Transverse colon (tissue), 4 donors: ENCODE data around the gene RPL29. TPM values are rescaled to one million over a fixed set of nuclear protein-coding genes. Genes with fewer than 3 reads are reported as not detected.

Experiments used
- DNase-seq: peaks from one replicate; pipeline ENCODE4 v3.0.0-alpha.2; 2019
- H3K27ac ChIP-seq, 4 donors: fragments of 200-600 bp; sonication (generic); 2 replicates each; pipeline ENCODE4 v1.5.1; 2016 to 2018; ENCODE audit warnings: inconsistent platforms in 4 of 4
- H3K27me3 ChIP-seq: fragments of 200-600 bp; sonication (generic); 2 replicates; pipeline ENCODE4 v1.5.1; 2017; ENCODE audit warnings: inconsistent platforms
- H3K36me3 ChIP-seq, 4 donors: fragments of 200-600 bp; sonication (generic); 2 replicates each; pipeline ENCODE4 v1.5.1; 2017 to 2019; ENCODE audit warnings: inconsistent platforms in 4 of 4
- H3K4me1 ChIP-seq, 4 donors: fragments of 200-600 bp; sonication (generic); 2 replicates each; pipeline ENCODE4 v1.5.1; 2017 to 2020; ENCODE audit warnings: inconsistent platforms in 4 of 4
- H3K4me3 ChIP-seq, 4 donors: fragments of 200-600 bp; sonication (generic); 1 replicate in 1 of 4; 2 replicates in 3 of 4; pipeline versions ENCODE4 v1.5.1 to v1.6.1; 2017 to 2019; ENCODE audit warnings: inconsistent platforms in 4 of 4
- H3K9me3 ChIP-seq, 2 donors: fragments of 200-600 bp; sonication (generic); 2 replicates each; pipeline ENCODE4 v1.5.1; 2017 to 2019; ENCODE audit warnings: inconsistent platforms in 2 of 2
- CTCF ChIP-seq, 5 experiments: fragments of 200-600 bp in 3 of 5; fragments of 450-650 bp in 2 of 5; sonication (generic) in 3 of 5; IDR thresholded peaks; 1 replicate in 2 of 5; 2 replicates in 3 of 5; pipeline ENCODE4 v1.5.1; 2016 to 2017; ENCODE audit warnings: antibody characterized with exemption in 5 of 5, inconsistent platforms in 3 of 5, mild to moderate bottlenecking in 2 of 5, moderate library complexity in 1 of 5
- EP300 ChIP-seq: sonication (generic); formaldehyde crosslinking; IDR thresholded peaks from one replicate; pipeline ENCODE4 v1.6.1; 2017; ENCODE audit warnings: antibody characterized with exemption, low read depth
- POLR2A ChIP-seq: fragments of 450-650 bp; IDR thresholded peaks from one replicate; pipeline ENCODE4 v1.6.1; 2016; ENCODE audit warnings: antibody characterized with exemption, mild to moderate bottlenecking, moderate library complexity
- POLR2AphosphoS5 ChIP-seq, 3 donors: sonication (generic); formaldehyde crosslinking; IDR thresholded peaks; one replicate each; pipeline ENCODE4 v1.6.1; 2016; ENCODE audit warnings: antibody characterized with exemption in 3 of 3
- WGBS, 2 donors: methylation state at CpG; one replicate each; pipeline ENCODE4 v1.1.5; 2018; ENCODE audit warnings: low coverage in 1 of 2; 5-methylcytosine and 5-hydroxymethylcytosine counted together
- in situ Hi-C, 4 donors: fragments of 200-750 bp; cut with MboI; loops; one replicate each; pipeline versions ENCODE4 v1.15.0 to v1.15.1; 2017; ENCODE audit warnings: low sequenced_read_pairs in 3 of 4, low pct_ligation_motif_present in 1 of 4, low pct_unique_long_range_greater_than_20kb in 1 of 4
- intact Hi-C: fragments of 100-400 bp; cut with DNase I; formaldehyde crosslinking; loops from one replicate; pipeline ENCODE4 v1.15.1; 2023; ENCODE audit warnings: low total_unique reads
- total RNA-seq, 4 donors: library from RNA; depleted of rRNA; stranded (reverse); fragments of >200 nt; gene quantifications; one replicate each; pipeline ENCODE4 v1.1.0, GENCODE V29; 2016

The RPL29 gene
- total RNA-seq, 4 donors from 2014 or later, result 366 to 1,281 (median 746) TPM

GRCh38 chr3:51950899-51951298 is 44.8 kb downstream of the RPL29 start:
- no peak overlapping the region for H3K4me3 ChIP-seq
- H3K36me3 ChIP-seq, result no peaks in the 10 kb centered on the region
- intact Hi-C loops, result no loop called here
- H3K9me3 ChIP-seq, result no peaks in the 10 kb centered on the region
- DNase-seq, result no peak
- peaks cover 0 to 8% (median 2%) of the 10 kb centered on the region in 4 donors for H3K4me1 ChIP-seq
- 100% methylated on average over 1 to 2 of the region's 2 CpGs for WGBS, 2 donors
- no peak overlapping the region for H3K27ac ChIP-seq
- TF ChIP-seq EP300 (no peak), CTCF (IDR thresholded peaks at IDR 0.05) (no peak), POLR2AphosphoS5 (IDR thresholded peaks at IDR 0.05) (no peak), POLR2A (no peak)
- H3K27me3 ChIP-seq, result peaks cover 12% of the 10 kb centered on the region
- in situ Hi-C loops, result no loop called here

GRCh38 chr3:51949121-51949520 is 46.6 kb downstream of the RPL29 start:
- intact Hi-C loops, result loop anchor here (5.0 kb wide), 1 partner anchor 1863 kb away; no protein-coding TSS in a partner anchor
- Histone ChIP-seq H3K27me3 (no peaks in the 10 kb centered on the region), H3K36me3 (no peaks in the 10 kb centered on the region), H3K27ac (no peak overlapping the region), H3K4me1 (no peaks in the 10 kb centered on the region), H3K4me3 (no peak overlapping the region), H3K9me3 (no peaks in the 10 kb centered on the region)
- 97% methylated on average over 5 of the region's 5 CpGs; no CpG with 5 or more reads in 1 of the 2 donors for WGBS, 2 donors
- TF ChIP-seq EP300 (no peak), CTCF (IDR thresholded peaks at IDR 0.05) (no peak), POLR2A (no peak), POLR2AphosphoS5 (IDR thresholded peaks at IDR 0.05) (no peak)
- in situ Hi-C loops, result no loop called here
- DNase-seq, result no peak

GRCh38 chr3:51948016-51948580 is 47.6 kb downstream of the RPL29 start:
- Histone ChIP-seq H3K27me3 (no peaks in the 10 kb centered on the region), H3K9me3 (no peaks in the 10 kb centered on the region), H3K27ac (no peak overlapping the region), H3K4me3 (no peak overlapping the region), H3K36me3 (no peaks in the 10 kb centered on the region), H3K4me1 (peaks cover 0 to 4% (median 2%) of the 10 kb centered on the region in 4 donors)
- no peak for TF ChIP-seq EP300
- no peak for TF ChIP-seq CTCF (IDR thresholded peaks at IDR 0.05)
- TF ChIP-seq POLR2A, result no peak
- no peak for TF ChIP-seq POLR2AphosphoS5 (IDR thresholded peaks at IDR 0.05)
- in situ Hi-C loops, result no loop called here
- 97% methylated on average over 10 of the region's 10 CpGs; no CpG with 5 or more reads in 1 of the 2 donors for WGBS, 2 donors
- intact Hi-C loops, result loop anchor here (5.0 kb wide), 1 partner anchor 1864 kb away; no protein-coding TSS in a partner anchor
- DNase-seq, result no peak

- no peak for DNase-seq
- intact Hi-C loops, result loop anchor here (5.0 kb wide), 1 partner anchor 1865 kb away; no protein-coding TSS in a partner anchor
- Histone ChIP-seq H3K4me1 (peaks cover 4 to 11% (median 10%) of the 10 kb centered on the region in 4 donors), H3K4me3 (no peak overlapping the region), H3K9me3 (no peaks in the 10 kb centered on the region), H3K27me3 (no peaks in the 10 kb centered on the region), H3K36me3 (no peaks in the 10 kb centered on the region), H3K27ac (no peak overlapping the region)
- in situ Hi-C loops, result no loop called here
- TF ChIP-seq EP300 (no peak), CTCF (IDR thresholded peaks at IDR 0.05) (no peak), POLR2AphosphoS5 (IDR thresholded peaks at IDR 0.05) (no peak), POLR2A (no peak)
- WGBS, 2 donors, result 74 to 80% methylated on average over 4 to 13 of the region's 13 CpGs
Measured at GRCh38 chr3:51947215-51947900, 48.3 kb downstream of the RPL29 start.
